ENCODE measurements around the gene BRD7.

GRCh38 chr16:50373780-50374179 lies 5.0 kb upstream of the BRD7 start:
- TF ChIP-seq, protein P1, sequence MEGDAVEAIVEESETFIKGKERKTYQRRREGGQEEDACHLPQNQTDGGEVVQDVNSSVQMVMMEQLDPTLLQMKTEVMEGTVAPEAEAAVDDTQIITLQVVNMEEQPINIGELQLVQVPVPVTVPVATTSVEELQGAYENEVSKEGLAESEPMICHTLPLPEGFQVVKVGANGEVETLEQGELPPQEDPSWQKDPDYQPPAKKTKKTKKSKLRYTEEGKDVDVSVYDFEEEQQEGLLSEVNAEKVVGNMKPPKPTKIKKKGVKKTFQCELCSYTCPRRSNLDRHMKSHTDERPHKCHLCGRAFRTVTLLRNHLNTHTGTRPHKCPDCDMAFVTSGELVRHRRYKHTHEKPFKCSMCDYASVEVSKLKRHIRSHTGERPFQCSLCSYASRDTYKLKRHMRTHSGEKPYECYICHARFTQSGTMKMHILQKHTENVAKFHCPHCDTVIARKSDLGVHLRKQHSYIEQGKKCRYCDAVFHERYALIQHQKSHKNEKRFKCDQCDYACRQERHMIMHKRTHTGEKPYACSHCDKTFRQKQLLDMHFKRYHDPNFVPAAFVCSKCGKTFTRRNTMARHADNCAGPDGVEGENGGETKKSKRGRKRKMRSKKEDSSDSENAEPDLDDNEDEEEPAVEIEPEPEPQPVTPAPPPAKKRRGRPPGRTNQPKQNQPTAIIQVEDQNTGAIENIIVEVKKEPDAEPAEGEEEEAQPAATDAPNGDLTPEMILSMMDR (IDR thresholded peaks at IDR 0.05; ENCODE audit: low read depth, low read length, missing input control): no peak
- TF ChIP-seq, protein P2, sequence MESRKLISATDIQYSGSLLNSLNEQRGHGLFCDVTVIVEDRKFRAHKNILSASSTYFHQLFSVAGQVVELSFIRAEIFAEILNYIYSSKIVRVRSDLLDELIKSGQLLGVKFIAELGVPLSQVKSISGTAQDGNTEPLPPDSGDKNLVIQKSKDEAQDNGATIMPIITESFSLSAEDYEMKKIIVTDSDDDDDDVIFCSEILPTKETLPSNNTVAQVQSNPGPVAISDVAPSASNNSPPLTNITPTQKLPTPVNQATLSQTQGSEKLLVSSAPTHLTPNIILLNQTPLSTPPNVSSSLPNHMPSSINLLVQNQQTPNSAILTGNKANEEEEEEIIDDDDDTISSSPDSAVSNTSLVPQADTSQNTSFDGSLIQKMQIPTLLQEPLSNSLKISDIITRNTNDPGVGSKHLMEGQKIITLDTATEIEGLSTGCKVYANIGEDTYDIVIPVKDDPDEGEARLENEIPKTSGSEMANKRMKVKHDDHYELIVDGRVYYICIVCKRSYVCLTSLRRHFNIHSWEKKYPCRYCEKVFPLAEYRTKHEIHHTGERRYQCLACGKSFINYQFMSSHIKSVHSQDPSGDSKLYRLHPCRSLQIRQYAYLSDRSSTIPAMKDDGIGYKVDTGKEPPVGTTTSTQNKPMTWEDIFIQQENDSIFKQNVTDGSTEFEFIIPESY (IDR thresholded peaks at IDR 0.05): no peak
- no peak for TF ChIP-seq ATF3 (IDR thresholded peaks at IDR 0.05)
- no peak for TF ChIP-seq GABPA (IDR thresholded peaks at IDR 0.05 in 1 of 2, conservative IDR thresholded peaks at IDR 0.05 in 1 of 2)
- TF ChIP-seq, protein P3, sequence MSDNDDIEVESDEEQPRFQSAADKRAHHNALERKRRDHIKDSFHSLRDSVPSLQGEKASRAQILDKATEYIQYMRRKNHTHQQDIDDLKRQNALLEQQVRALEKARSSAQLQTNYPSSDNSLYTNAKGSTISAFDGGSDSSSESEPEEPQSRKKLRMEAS (IDR thresholded peaks at IDR 0.05): no peak

All from liver (tissue), 3 donors.